Activated naive CD8-positive, alpha-beta T cell (primary cell): ENCODE measurements around the gene TAAR2.
"Not testable (repeated sequence)": the region's sequence is repeated elsewhere in the genome, so short reads cannot be mapped to it uniquely, and the experiment has no call there.

Source experiments
- H3K27ac Mint-ChIP-seq: one replicate; pipeline ENCODE4 v1.8.0; 2021; ENCODE audit warnings: mixed read lengths
- H3K27me3 Mint-ChIP-seq: one replicate; pipeline ENCODE4 v1.8.0; 2021; ENCODE audit warnings: mixed read lengths
- H3K36me3 Mint-ChIP-seq: one replicate; pipeline ENCODE4 v1.8.0; 2021; ENCODE audit warnings: mixed read lengths
- H3K4me1 Mint-ChIP-seq: one replicate; pipeline ENCODE4 v1.8.0; 2021; ENCODE audit warnings: low read depth, mixed read lengths
- H3K4me3 Mint-ChIP-seq: one replicate; pipeline ENCODE4 v1.8.0; 2021; ENCODE audit warnings: mild to moderate bottlenecking, mixed read lengths
- H3K9me3 Mint-ChIP-seq: one replicate; pipeline ENCODE4 v1.8.0; 2021; ENCODE audit warnings: low read depth, mixed read lengths

Gene TAAR2

GRCh38 chr6:132635906-132636305 lies 11.8 kb upstream of the TAAR2 start:
- H3K4me1 Mint-ChIP-seq, H3K4me3 Mint-ChIP-seq, H3K27ac Mint-ChIP-seq, H3K36me3 Mint-ChIP-seq, H3K9me3 Mint-ChIP-seq: not testable (repeated sequence)
- H3K27me3 Mint-ChIP-seq: peaks cover 27% of the 10 kb centered on the region

DNA sequence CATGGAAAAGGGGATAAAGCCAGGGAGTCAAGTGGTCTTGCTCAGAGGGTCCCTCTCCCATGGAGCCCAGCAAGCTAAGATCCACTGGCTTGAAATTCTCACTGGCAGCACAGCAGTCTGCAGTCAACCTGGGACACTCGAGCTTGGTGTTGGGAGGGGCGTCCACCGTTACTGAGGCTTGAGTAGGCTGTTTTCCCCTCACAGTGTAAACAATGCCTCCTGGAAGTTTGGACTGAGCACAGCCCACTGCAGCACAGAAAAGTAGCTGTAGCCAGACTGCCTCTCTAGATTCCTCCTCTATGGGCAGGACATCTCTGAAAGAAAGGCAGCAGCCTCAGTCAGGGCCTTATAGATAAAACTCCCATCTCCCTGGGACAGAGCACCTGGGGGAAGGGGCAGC lies 11.2 kb upstream of the TAAR2 start:
- not testable (repeated sequence) for H3K27ac Mint-ChIP-seq, H3K9me3 Mint-ChIP-seq, H3K4me3 Mint-ChIP-seq, H3K4me1 Mint-ChIP-seq, H3K36me3 Mint-ChIP-seq
- H3K27me3 Mint-ChIP-seq: peaks cover 27% of the 10 kb centered on the region

GRCh38 chr6:132634796-132635195 lies 10.7 kb upstream of the TAAR2 start:
- Mint-ChIP-seq H3K9me3 (no peaks in the 10 kb centered on the region), H3K36me3 (no peaks in the 10 kb centered on the region), H3K27ac (no peak overlapping the region), H3K27me3 (peaks cover 26% of the 10 kb centered on the region), H3K4me1 (no peaks in the 10 kb centered on the region), H3K4me3 (no peak overlapping the region)

- Mint-ChIP-seq H3K36me3 (no peaks in the 10 kb centered on the region), H3K27ac (no peak overlapping the region), H3K4me1 (no peaks in the 10 kb centered on the region), H3K9me3 (no peaks in the 10 kb centered on the region), H3K4me3 (no peak overlapping the region), H3K27me3 (peaks cover 31% of the 10 kb centered on the region)
Measured at GRCh38 chr6:132633362-132633761, 9.3 kb upstream of the TAAR2 start.

- H3K4me3 Mint-ChIP-seq: no peak overlapping the region
- H3K9me3 Mint-ChIP-seq: no peaks in the 10 kb centered on the region
- no peaks in the 10 kb centered on the region for H3K4me1 Mint-ChIP-seq
- peaks cover 8% of the 10 kb centered on the region for H3K27me3 Mint-ChIP-seq
- H3K36me3 Mint-ChIP-seq: no peaks in the 10 kb centered on the region
- H3K27ac Mint-ChIP-seq: no peak overlapping the region
Measured at GRCh38 chr6:132623106-132623845, 799 bp downstream of the TAAR2 start.

DNA sequence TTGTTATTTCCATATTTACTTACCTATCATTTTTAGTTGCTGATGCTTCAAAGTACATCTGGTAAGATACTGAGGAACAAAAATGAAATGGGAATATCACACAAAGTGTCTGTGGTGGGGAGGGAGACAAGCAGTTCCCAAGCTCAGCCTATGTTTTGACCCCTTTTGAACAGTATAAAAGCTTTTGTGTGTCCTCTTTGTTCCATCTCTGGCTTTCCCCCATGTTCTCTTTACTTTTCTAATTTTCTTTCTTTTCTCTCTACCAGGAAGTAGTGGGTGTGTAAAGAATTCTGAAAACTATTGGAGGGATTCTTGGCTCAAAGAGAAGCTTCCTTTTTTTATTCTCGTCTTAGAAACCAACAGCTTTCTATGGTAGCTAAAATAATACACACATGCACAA lies 7.4 kb downstream of the TAAR2 start:
- H3K27ac Mint-ChIP-seq: no peak overlapping the region
- H3K36me3 Mint-ChIP-seq: no peaks in the 10 kb centered on the region
- no peak overlapping the region for H3K4me3 Mint-ChIP-seq
- H3K4me1 Mint-ChIP-seq: no peaks in the 10 kb centered on the region
- peaks cover 4% of the 10 kb centered on the region for H3K27me3 Mint-ChIP-seq
- H3K9me3 Mint-ChIP-seq: no peaks in the 10 kb centered on the region

GRCh38 chr6:132614554-132614953 lies 9.5 kb downstream of the TAAR2 start:
- no peak overlapping the region for H3K4me3 Mint-ChIP-seq
- peaks cover 4% of the 10 kb centered on the region for H3K27me3 Mint-ChIP-seq
- H3K36me3 Mint-ChIP-seq: no peaks in the 10 kb centered on the region
- H3K4me1 Mint-ChIP-seq: no peaks in the 10 kb centered on the region
- H3K9me3 Mint-ChIP-seq: no peaks in the 10 kb centered on the region
- no peak overlapping the region for H3K27ac Mint-ChIP-seq

DNA sequence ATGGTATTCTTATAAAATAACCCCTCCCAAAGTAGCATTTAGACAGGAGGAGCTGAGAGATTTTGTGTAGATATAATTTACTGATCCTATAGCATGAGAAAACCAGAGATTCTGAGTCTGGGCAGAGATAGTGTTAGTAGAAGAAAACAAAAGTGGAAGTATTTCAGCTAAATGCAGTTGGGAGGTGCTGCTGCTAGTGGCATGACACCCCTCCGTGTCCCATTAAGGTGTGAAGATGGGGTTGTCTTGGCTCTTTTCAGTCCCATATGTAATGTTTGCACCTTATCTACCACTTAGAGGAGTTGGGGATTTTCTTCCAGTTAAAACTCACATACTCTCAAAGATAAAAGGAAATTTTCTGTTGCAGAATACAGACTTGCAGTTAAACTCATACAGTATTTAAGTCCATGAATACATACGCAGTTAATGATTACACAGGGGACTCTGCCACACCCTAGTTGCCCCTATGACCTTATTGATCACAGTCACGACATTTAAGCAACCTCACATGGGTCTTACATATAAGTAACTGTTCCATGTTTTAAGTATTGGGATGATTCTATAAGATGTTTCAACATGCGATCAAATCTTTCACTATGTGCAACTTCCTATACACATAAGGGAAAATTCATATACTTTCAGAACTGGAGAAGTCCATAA lies 11.5 kb downstream of the TAAR2 start:
- Mint-ChIP-seq H3K4me1 (no peaks in the 10 kb centered on the region), H3K4me3 (no peak overlapping the region), H3K9me3 (no peaks in the 10 kb centered on the region), H3K36me3 (no peaks in the 10 kb centered on the region), H3K27ac (no peak overlapping the region), H3K27me3 (no peaks in the 10 kb centered on the region)

- H3K27ac Mint-ChIP-seq: no peak overlapping the region
- H3K27me3 Mint-ChIP-seq: no peaks in the 10 kb centered on the region
- H3K4me1 Mint-ChIP-seq: no peaks in the 10 kb centered on the region
- no peaks in the 10 kb centered on the region for H3K9me3 Mint-ChIP-seq
- H3K4me3 Mint-ChIP-seq: no peak overlapping the region
- H3K36me3 Mint-ChIP-seq: no peaks in the 10 kb centered on the region
Measured at GRCh38 chr6:132611616-132612015, 12.5 kb downstream of the TAAR2 start.

DNA sequence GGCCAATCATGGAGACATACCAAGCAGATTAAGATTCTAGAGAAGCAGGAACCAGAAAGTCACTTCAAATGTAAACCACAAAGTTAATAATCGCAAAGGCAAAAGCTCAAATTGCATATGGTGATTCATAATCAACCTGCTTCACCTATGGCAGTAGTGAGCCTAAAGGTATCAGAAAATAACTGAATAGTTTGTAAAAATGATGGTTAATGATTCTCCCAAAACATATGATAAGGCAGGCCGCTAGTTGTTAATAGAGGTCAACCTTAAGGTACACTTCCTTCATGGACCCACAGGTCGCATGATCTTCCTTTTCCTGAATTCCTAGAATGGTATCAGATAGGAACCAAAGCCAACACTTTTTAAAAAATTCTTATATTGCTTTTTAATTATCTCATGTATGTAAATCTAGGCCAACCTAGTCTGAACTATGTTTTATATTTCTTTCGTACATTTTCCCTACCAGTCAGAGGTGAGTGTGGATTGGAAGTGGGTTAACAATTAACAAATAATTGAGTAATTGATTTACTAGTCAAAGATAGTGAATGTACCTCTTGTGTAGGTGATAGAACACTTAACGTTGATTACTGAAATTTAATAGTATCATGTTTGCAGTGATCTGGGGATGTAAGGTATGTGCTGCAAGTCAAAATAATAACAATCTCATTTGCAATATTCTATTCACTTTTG lies 16.4 kb downstream of the TAAR2 start:
- no peaks in the 10 kb centered on the region for H3K9me3 Mint-ChIP-seq
- H3K27me3 Mint-ChIP-seq: no peaks in the 10 kb centered on the region
- H3K27ac Mint-ChIP-seq: no peak overlapping the region
- H3K36me3 Mint-ChIP-seq: no peaks in the 10 kb centered on the region
- H3K4me3 Mint-ChIP-seq: no peak overlapping the region
- H3K4me1 Mint-ChIP-seq: no peaks in the 10 kb centered on the region

DNA sequence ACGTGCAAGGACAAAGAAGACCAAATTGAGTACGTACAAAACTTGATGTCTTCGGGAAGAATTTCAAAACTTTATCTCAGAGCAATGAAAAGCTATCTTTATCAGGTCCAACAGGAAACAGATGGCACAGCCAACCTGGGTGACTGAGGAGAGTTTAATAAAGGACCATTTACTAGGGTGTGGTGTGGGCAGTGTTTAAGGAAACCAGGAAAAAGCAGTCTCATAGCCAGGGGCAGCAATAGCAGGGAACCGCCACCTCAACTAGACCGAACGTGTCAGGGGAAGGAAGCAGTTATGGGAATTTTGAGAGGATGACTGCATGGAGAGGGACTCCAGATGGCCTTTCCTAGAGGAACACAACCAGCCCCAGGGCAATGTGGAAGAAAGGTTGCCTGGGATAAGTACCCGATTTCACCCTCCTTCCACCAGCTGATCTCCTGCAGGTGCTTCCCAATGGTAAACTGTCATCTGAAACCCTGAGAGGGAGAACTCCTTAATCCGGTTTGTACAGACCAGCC lies 19.4 kb downstream of the TAAR2 start:
- H3K4me3 Mint-ChIP-seq: no peak overlapping the region
- no peaks in the 10 kb centered on the region for H3K4me1 Mint-ChIP-seq
- H3K27ac Mint-ChIP-seq: no peak overlapping the region
- H3K27me3 Mint-ChIP-seq: peaks cover 5% of the 10 kb centered on the region
- H3K9me3 Mint-ChIP-seq: no peaks in the 10 kb centered on the region
- H3K36me3 Mint-ChIP-seq: no peaks in the 10 kb centered on the region

- not testable (repeated sequence) for H3K4me1 Mint-ChIP-seq, H3K4me3 Mint-ChIP-seq, H3K36me3 Mint-ChIP-seq, H3K27ac Mint-ChIP-seq, H3K9me3 Mint-ChIP-seq
- H3K27me3 Mint-ChIP-seq: peaks cover 13% of the 10 kb centered on the region
Measured at GRCh38 chr6:132600900-132601299, 23.2 kb downstream of the TAAR2 start.

DNA sequence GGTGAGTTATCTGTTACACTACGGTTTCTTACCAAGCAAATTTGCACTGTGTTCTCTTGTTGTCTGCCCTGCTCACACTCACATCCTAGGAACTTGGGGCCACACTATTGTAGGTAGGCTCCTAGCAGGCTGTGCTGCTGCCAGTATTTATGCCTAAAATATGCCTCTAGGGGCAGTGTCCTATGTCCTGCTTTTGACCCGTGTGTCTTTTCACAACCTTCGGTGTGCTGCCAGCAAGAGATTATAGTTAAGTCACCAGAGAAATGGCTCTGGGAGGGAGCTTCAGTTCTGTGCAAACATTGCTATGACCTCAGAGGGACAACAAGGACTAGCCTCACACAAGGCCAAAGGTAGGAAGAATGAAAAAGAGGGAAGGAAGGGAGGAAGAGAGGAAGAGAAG lies 25.6 kb downstream of the TAAR2 start:
- H3K36me3 Mint-ChIP-seq: no peaks in the 10 kb centered on the region
- H3K9me3 Mint-ChIP-seq: no peaks in the 10 kb centered on the region
- H3K4me3 Mint-ChIP-seq: no peak overlapping the region
- H3K27me3 Mint-ChIP-seq: peaks cover 18% of the 10 kb centered on the region
- H3K27ac Mint-ChIP-seq: no peak overlapping the region
- H3K4me1 Mint-ChIP-seq: no peaks in the 10 kb centered on the region

DNA sequence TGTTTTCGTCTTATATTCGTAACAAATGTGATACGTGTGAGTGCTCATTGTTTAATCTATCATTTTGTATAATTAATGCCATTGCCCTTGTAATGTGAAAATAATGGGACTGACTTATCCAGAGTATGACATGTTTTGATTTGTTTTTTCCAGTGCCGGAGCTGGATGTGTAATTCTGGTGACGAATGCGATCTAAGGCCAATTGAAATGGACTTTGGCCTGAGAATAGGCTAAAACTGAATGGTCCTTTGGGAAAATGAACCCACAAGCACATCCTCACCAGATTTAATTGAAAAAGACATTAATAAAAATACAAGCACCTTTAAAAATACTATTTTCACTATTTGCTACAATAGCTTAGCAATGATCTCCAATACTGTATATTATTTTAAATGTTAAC lies 27.9 kb downstream of the TAAR2 start:
- Mint-ChIP-seq H3K9me3 (no peaks in the 10 kb centered on the region), H3K27me3 (peaks cover 18% of the 10 kb centered on the region), H3K36me3 (no peaks in the 10 kb centered on the region), H3K4me1 (no peaks in the 10 kb centered on the region), H3K4me3 (no peak overlapping the region), H3K27ac (no peak overlapping the region)

GRCh38 chr6:132592855-132593254 lies 31.2 kb downstream of the TAAR2 start:
- Mint-ChIP-seq H3K4me3 (no peak overlapping the region), H3K9me3 (no peaks in the 10 kb centered on the region), H3K27me3 (peaks cover 11% of the 10 kb centered on the region), H3K27ac (no peak overlapping the region), H3K4me1 (no peaks in the 10 kb centered on the region), H3K36me3 (no peaks in the 10 kb centered on the region)
